Measurements from ENCODE around the gene KDM5B. TPM values are rescaled to one million over a fixed set of nuclear protein-coding genes. Genes with fewer than 3 reads are reported as not detected.

KDM5B gene
- total RNA-seq, 2 experiments from 2014 or later, result 74.7 to 84.7 TPM

GRCh38 chr1:202805886-202806844 is 2.1 kb downstream of the KDM5B start:
- Histone ChIP-seq H3K27ac (ENCODE audit: low read depth in 1 of 2, low read length in 2 of 2) (peak overlapping the region; percentile 53 to 67), H3K4me3 (ENCODE audit: low read length) (peak overlapping the region; percentile 79), H3K27me3 (ENCODE audit: control insufficient read depth in 1 of 2, insufficient read depth in 2 of 2, low read length in 2 of 2) (no peaks in the 10 kb centered on the region), H3K9me3 (ENCODE audit: control insufficient read depth in 1 of 2, insufficient read depth in 1 of 2, low read length in 2 of 2) (no peaks in the 10 kb centered on the region), H3K36me3 (ENCODE audit: insufficient read depth, low read length) (no peaks in the 10 kb centered on the region), H3K4me1 (ENCODE audit: insufficient read depth, low read length) (peaks cover 26% of the 10 kb centered on the region)
- Mint-ChIP-seq H3K9me3 (no peaks in the 10 kb centered on the region), H3K36me3 (ENCODE audit: low read depth) (peaks cover 17% of the 10 kb centered on the region), H3K4me3 (peak overlapping the region; percentile 87), H3K27ac (peak overlapping the region; percentile 81), H3K4me1 (ENCODE audit: low read depth) (peaks cover 67% of the 10 kb centered on the region), H3K27me3 (no peaks in the 10 kb centered on the region)
- CTCF ChIA-PET, result no interaction called here
- TF ChIP-seq CTCF (IDR thresholded peaks at IDR 0.05), result no peak
- intact Hi-C loops (cut with DNase I, micrococcal nuclease), result loop anchor here in 1 of 2 experiments (10.0 kb wide), 1 partner anchor 1049 kb away; no protein-coding TSS in a partner anchor
- POLR2A ChIA-PET, result interaction anchor here (1.1 to 1.4 kb wide), 2 partner anchors 24 to 201 kb away, joined by 4 to 5 read pairs; partner anchors contain the start of gene TMEM183A
- DNase-seq, result peak in 3 of 14 experiments; percentile 9 to 37 (median 35)
- ATAC-seq (ENCODE audit: poor library complexity), result no peak

GRCh38 chr1:202804126-202804525 is 4.1 kb downstream of the KDM5B start:
- Mint-ChIP-seq H3K27me3 (no peaks in the 10 kb centered on the region), H3K27ac (peak overlapping the region; percentile 30), H3K36me3 (ENCODE audit: low read depth) (peaks cover 11% of the 10 kb centered on the region), H3K4me3 (peak overlapping the region; percentile 11), H3K9me3 (no peaks in the 10 kb centered on the region), H3K4me1 (ENCODE audit: low read depth) (peaks cover 61% of the 10 kb centered on the region)
- Histone ChIP-seq H3K4me1 (ENCODE audit: insufficient read depth, low read length) (peaks cover 13% of the 10 kb centered on the region), H3K27ac (ENCODE audit: low read depth in 1 of 2, low read length in 2 of 2) (no peak overlapping the region), H3K9me3 (ENCODE audit: control insufficient read depth in 1 of 2, insufficient read depth in 1 of 2, low read length in 2 of 2) (no peaks in the 10 kb centered on the region), H3K4me3 (ENCODE audit: low read length) (no peak overlapping the region), H3K36me3 (ENCODE audit: insufficient read depth, low read length) (no peaks in the 10 kb centered on the region), H3K27me3 (ENCODE audit: control insufficient read depth in 1 of 2, insufficient read depth in 2 of 2, low read length in 2 of 2) (no peaks in the 10 kb centered on the region)
- POLR2A ChIA-PET, result no interaction called here
- DNase-seq, result no peak
- no peak for ATAC-seq (ENCODE audit: poor library complexity)
- CTCF ChIA-PET, result interaction anchor here (0.7 kb wide), 1 partner anchor 88 kb away, joined by 3 read pairs; no protein-coding TSS in a partner anchor
- TF ChIP-seq CTCF (IDR thresholded peaks at IDR 0.05), result no peak
- intact Hi-C loops (cut with DNase I, micrococcal nuclease), result loop anchor here in 1 of 2 experiments (10.0 kb wide), 1 partner anchor 1051 kb away; no protein-coding TSS in a partner anchor

GRCh38 chr1:202802998-202803932 is 5.0 kb downstream of the KDM5B start:
- no peak for TF ChIP-seq CTCF (IDR thresholded peaks at IDR 0.05)
- H3K4me1 ChIP-seq (ENCODE audit: insufficient read depth, low read length), result peaks cover 19% of the 10 kb centered on the region
- peak overlapping the region; percentile 15 for H3K4me3 Mint-ChIP-seq
- no peak overlapping the region for H3K27ac Mint-ChIP-seq
- no peaks in the 10 kb centered on the region for H3K27me3 ChIP-seq (ENCODE audit: control insufficient read depth in 1 of 2, insufficient read depth in 2 of 2, low read length in 2 of 2)
- H3K27me3 Mint-ChIP-seq, result no peaks in the 10 kb centered on the region
- peaks cover 5% of the 10 kb centered on the region for H3K36me3 Mint-ChIP-seq (ENCODE audit: low read depth)
- H3K36me3 ChIP-seq (ENCODE audit: insufficient read depth, low read length), result no peaks in the 10 kb centered on the region
- intact Hi-C loops (cut with DNase I, micrococcal nuclease), result loop anchor here in 1 of 2 experiments (10.0 kb wide), 1 partner anchor 1052 kb away; no protein-coding TSS in a partner anchor
- DNase-seq (no peak), ATAC-seq (ENCODE audit: poor library complexity) (no peak)
- no peaks in the 10 kb centered on the region for H3K9me3 Mint-ChIP-seq
- peaks cover 56% of the 10 kb centered on the region for H3K4me1 Mint-ChIP-seq (ENCODE audit: low read depth)
- H3K9me3 ChIP-seq (ENCODE audit: control insufficient read depth in 1 of 2, insufficient read depth in 1 of 2, low read length in 2 of 2), result no peaks in the 10 kb centered on the region
- ChIA-PET POLR2A (interaction anchor here (1.1 kb wide), 1 partner anchor 15 kb away, joined by 4 read pairs; no protein-coding TSS in a partner anchor), CTCF (no interaction called here)
- H3K27ac ChIP-seq (ENCODE audit: low read depth in 1 of 2, low read length in 2 of 2), result no peak overlapping the region
- no peak overlapping the region for H3K4me3 ChIP-seq (ENCODE audit: low read length)

Data from CD4-positive, alpha-beta T cell (primary cell).